ENCODE measurements around the gene LAMC3.

Gene LAMC3

DNA sequence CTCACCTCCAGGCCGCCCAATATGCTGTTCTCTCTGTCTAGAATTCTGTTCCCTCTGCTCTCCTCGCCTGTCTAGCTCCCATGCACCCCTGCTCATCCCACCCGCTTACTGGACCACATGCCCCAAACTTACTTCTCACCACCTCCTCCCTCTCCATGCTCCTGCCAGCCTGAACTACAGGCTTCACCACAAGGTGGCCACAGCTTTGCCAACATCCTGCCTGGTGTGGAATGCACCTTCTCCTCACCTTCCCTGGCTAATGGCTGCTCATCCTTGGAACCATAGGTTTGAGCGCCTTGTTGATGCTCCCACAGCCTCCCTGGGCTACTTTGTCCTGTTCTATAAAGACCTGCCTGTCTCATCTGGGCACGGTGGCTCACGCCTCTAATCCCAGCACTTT is 9.6 kb downstream of the LAMC3 start:
- TF ChIP-seq GATA1 (IDR thresholded peaks at IDR 0.05; ENCODE audit: low read depth, low read length) (no peak), POLR2A (IDR thresholded peaks at IDR 0.05; ENCODE audit: low read length) (no peak)
- no peak for DNase-seq

- TF ChIP-seq GATA1 (IDR thresholded peaks at IDR 0.05; ENCODE audit: low read depth, low read length) (no peak), POLR2A (IDR thresholded peaks at IDR 0.05; ENCODE audit: low read length) (no peak)
- DNase-seq, result no peak
Observed at GRCh38 chr9:131019388-131020239, 10.6 kb downstream of the LAMC3 start.

DNA sequence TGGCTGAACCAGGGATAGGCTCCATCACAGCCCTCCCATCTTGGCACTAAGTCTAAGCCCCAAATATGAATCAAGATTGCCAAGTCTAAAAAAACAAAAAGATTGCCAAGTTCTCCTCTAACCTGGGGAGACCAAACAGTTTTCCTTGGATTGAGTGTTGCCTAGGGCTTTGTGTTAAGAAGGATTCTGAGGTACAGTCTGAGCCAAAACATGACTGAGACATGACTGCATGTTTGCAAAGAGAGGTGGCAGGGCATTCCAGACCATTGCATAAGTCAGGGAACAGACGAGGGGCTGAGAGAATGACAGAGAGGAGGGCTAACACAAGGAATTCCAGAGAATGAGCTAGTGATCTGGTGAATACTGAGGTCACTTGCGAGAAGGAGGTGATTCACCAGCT is 11.4 kb downstream of the LAMC3 start:
- no peak for DNase-seq
- TF ChIP-seq POLR2A (IDR thresholded peaks at IDR 0.05; ENCODE audit: low read length) (no peak), GATA1 (IDR thresholded peaks at IDR 0.05; ENCODE audit: low read depth, low read length) (no peak)

GRCh38 chr9:131020862-131021261 is 11.9 kb downstream of the LAMC3 start:
- TF ChIP-seq POLR2A (IDR thresholded peaks at IDR 0.05; ENCODE audit: low read length), result no peak
- TF ChIP-seq GATA1 (IDR thresholded peaks at IDR 0.05; ENCODE audit: low read depth, low read length), result no peak
- DNase-seq, result no peak

- DNase-seq, result no peak
- no peak for TF ChIP-seq GATA1 (IDR thresholded peaks at IDR 0.05; ENCODE audit: low read depth, low read length)
- no peak for TF ChIP-seq POLR2A (IDR thresholded peaks at IDR 0.05; ENCODE audit: low read length)
Observed at GRCh38 chr9:131021785-131022184, 12.8 kb downstream of the LAMC3 start.

DNA sequence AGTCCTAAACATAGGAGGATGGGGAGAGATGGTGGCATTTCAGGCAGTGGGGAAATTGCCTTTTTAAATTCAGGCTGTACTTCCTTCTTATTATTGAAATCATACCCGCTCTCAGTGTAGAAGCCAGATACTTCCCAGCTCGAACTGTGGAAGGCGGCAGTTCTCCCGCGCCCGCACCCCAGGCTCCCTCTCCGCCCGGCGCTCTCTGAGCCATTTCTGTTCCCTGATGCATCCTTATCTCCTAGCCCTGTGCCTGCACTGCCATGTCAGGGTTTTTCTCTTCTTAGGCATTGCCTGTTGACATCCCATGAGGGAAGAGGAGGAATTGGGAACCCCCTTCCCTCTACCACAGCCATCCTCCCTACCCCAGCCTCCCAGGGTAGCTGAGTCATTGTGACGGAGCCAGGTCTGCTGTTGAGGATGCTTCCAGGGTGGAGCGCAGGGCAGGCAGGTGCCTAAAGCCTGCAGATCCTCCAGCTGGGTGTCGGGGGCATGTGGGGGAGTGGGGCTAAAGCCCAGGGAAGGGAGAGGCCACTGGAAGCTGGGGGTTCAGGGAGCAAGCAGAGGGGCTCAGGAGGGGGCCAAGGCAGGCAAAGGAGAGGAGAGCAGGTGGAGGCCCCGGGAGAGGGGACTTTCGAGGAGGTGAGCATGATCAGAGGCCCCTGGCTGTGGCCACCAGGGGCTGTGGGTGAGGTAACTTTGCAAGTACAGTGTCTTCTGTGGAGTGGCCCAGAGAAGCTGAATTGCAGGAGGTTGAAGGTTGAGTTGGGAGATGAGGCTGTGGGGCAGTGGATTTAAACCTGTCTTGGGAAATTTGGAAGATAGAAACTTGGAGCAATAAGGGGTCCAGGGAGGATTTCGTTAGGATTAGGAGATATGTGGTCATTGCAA is 16.2 kb downstream of the LAMC3 start:
- TF ChIP-seq GATA1 (IDR thresholded peaks at IDR 0.05; ENCODE audit: low read depth, low read length), result no peak
- TF ChIP-seq POLR2A (IDR thresholded peaks at IDR 0.05; ENCODE audit: low read length), result no peak

DNA sequence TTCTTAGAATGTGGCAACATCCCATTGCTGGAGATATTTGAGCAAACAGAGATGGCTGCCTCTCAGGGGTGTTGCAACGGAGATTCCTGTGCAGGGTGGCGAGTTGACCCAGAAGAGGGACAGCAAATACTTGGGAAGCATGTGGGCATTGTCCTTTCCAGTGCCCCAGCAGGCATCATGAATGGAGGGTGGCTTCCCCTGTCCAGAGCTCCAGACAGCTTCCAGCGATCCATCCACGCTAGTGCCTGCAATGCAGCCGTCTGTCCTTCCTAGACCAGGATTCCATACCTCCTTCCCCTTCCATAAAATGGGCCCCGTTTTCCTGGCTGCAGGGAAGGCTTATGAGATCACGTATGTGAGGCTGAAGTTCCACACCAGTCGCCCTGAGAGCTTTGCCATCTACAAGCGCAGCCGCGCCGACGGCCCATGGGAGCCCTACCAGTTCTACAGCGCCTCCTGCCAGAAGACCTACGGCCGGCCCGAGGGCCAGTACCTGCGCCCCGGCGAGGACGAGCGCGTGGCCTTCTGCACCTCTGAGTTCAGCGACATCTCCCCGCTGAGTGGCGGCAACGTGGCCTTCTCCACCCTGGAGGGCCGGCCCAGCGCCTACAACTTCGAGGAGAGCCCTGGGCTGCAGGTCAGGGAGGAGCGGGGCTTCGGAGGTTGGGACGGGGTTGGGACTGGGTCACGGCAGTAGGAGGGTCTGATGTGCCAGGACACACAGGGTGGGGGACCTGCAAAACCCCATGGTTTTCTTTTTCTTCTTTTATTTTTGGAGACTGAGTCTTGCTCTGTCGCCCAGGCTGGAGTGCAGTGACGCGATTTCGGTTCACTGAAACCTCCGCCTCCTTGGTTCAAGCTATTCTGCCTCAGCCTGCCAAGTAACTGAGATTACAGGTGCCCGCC is 17.2 kb downstream of the LAMC3 start:
- DNase-seq, result no peak
- TF ChIP-seq GATA1 (IDR thresholded peaks at IDR 0.05; ENCODE audit: low read depth, low read length) (no peak), POLR2A (IDR thresholded peaks at IDR 0.05; ENCODE audit: low read length) (no peak)

More for the DNA sequence above, 16.2 kb downstream of the LAMC3 start:
- no peak for DNase-seq

DNA sequence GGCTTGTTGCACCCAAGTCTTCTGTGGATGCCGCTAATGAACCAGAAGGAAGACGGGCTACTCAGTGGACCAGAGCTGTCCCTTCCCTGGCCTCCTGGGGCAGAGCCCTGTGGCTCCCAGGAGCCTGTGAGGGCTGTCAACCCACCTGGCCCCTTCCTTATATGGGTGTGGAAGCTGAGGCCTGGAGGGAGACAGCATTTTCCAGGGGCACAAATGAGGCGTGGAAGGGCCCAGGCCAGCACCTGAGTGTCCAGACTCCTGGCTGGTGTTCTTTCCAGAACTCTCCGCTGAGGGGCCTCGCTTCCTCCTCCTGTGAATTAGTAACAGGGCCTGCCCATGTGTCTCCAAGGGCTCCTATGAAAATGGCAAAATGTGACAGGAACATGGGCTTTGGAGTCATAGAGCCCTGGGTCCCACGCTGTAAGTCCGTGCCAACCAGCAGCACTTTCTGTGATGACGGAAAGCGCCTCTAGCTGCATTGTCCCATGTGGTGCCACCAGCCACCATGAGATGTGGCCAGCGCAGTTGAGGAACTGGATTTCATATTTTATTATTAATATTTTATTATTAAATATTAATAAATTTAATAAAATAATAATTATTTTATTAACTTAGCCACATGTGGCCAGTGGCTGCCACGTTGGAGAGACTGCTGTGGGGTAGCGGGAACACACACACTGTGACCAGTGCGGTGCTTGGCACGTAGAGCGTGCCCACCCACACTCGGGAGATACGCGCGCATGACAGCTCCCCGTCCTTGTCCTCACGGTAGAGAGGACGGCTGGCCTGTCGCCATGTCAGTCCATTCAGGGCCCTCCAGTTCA is 18.3 kb downstream of the LAMC3 start:
- DNase-seq, result no peak
- TF ChIP-seq GATA1 (IDR thresholded peaks at IDR 0.05; ENCODE audit: low read depth, low read length) (no peak), POLR2A (IDR thresholded peaks at IDR 0.05; ENCODE audit: low read length) (no peak)

DNA sequence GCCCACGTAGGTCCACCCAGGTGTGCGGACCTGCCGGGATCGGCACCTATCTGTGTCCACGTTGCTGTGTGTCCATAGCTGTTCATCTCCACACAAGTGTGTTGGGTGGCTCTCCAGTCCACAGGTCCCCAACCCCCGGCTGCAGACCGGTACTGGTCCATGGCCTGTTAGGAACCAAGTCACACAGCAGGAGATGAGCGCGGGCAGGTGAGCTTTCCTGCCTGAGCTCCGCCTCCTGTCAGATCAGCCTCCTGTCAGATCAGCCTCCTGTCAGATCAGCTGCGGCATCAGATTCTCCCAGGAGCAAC is 18.9 kb downstream of the LAMC3 start:
- TF ChIP-seq GATA1 (IDR thresholded peaks at IDR 0.05; ENCODE audit: low read depth, low read length) (no peak), POLR2A (IDR thresholded peaks at IDR 0.05; ENCODE audit: low read length) (no peak)
- no peak for DNase-seq

DNA sequence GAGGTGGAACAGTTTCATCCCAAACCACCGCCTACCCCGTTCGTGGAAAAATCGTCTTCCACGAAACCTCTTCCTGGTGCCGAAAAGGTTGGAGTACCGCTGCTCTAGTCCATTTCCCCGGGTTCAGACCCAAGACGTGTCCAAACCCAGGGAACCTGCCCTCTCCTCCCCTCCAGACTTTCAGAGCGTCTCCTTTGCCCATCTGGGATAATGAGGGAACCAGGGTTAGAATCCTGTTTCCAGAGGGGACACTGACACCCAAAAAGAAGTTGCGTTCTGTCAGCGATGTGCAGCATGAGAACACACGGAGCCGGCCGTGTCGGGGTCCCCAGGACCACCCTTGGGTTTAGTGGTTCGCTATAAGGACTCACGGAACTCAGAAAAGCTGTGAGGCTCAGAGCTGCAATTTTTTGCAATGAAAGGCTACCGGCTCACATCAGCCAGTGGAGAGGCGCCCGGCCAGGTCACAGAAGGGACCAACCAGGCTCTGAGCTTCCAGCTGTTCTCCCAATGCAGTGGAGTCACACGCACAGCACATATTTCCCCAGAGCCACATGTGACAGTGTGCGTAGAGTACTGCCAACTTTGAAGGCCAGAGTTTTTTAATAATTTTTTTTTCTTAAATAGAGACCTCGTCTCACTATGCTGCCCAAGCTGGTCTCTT is 19.4 kb downstream of the LAMC3 start:
- TF ChIP-seq GATA1 (IDR thresholded peaks at IDR 0.05; ENCODE audit: low read depth, low read length) (no peak), POLR2A (IDR thresholded peaks at IDR 0.05; ENCODE audit: low read length) (no peak)
- DNase-seq, result no peak

GRCh38 chr9:131028931-131029573 is 20.1 kb downstream of the LAMC3 start:
- no peak for DNase-seq
- TF ChIP-seq POLR2A (IDR thresholded peaks at IDR 0.05; ENCODE audit: low read length) (no peak), GATA1 (IDR thresholded peaks at IDR 0.05; ENCODE audit: low read depth, low read length) (no peak)

GRCh38 chr9:131029574-131029952 is 20.6 kb downstream of the LAMC3 start:
- TF ChIP-seq GATA1 (IDR thresholded peaks at IDR 0.05; ENCODE audit: low read depth, low read length) (no peak), POLR2A (IDR thresholded peaks at IDR 0.05; ENCODE audit: low read length) (no peak)
- no peak for DNase-seq

All from erythroblast (primary cell).